Dendritic cell treated with granulocyte-macrophage colony-stimulating factor and Interleukin-4, amounts not matched to agents 40 ng/mL and 50 ng/mL, for 4 days (primary cell): ENCODE results near the gene ACAP2.
A peak's percentile ranks its signal among the peaks of the same experiment; 100 is the strongest.
"Not testable (repeated sequence)": the region's sequence is repeated elsewhere in the genome, so short reads cannot be mapped to it uniquely, and the experiment has no call there.

Experiments
- H3K27ac Mint-ChIP-seq: one replicate; pipeline ENCODE4 v1.8.0; 2022; ENCODE audit warnings: mild to moderate bottlenecking, mixed read lengths
- H3K27me3 Mint-ChIP-seq: one replicate; pipeline ENCODE4 v1.8.0; 2022; ENCODE audit warnings: mild to moderate bottlenecking, mixed read lengths
- H3K36me3 Mint-ChIP-seq: one replicate; pipeline ENCODE4 v1.8.0; 2022; ENCODE audit warnings: low read depth, mixed read lengths
- H3K4me1 Mint-ChIP-seq: one replicate; pipeline ENCODE4 v1.8.0; 2022; ENCODE audit warnings: low read depth, mixed read lengths
- H3K4me3 Mint-ChIP-seq: one replicate; pipeline ENCODE4 v1.8.0; 2022; ENCODE audit warnings: mild to moderate bottlenecking, moderate library complexity, mixed read lengths
- H3K9me3 Mint-ChIP-seq: one replicate; pipeline ENCODE4 v1.8.0; 2022; ENCODE audit warnings: mixed read lengths
- intact Hi-C: fragments of 100-400 bp; cut with micrococcal nuclease; formaldehyde crosslinking; loops from one replicate; pipeline ENCODE4 v1.15.0; 2022

ACAP2 gene

GRCh38 chr3:195442573-195443390 is at the start of gene ACAP2:
Gene ACAP2, minus strand, starts transcription at chr3:195443020. Its CDS starts 173 bp downstream, at chr3:195442847.
- Mint-ChIP-seq H3K4me1 (peaks cover 40% of the 10 kb centered on the region), H3K36me3 (peaks cover 14% of the 10 kb centered on the region), H3K9me3 (no peaks in the 10 kb centered on the region), H3K4me3 (peak within 1 kb of the TSS; percentile 97), H3K27me3 (no peaks in the 10 kb centered on the region), H3K27ac (peak within 1 kb of the TSS; percentile 99)
- intact Hi-C loops = loop anchor here (5.0 kb wide), 2 partner anchors 35 to 80 kb away; no protein-coding TSS in a partner anchor

GRCh38 chr3:195475614-195476013 is 32.8 kb upstream of the ACAP2 start:
- H3K27ac Mint-ChIP-seq = no peak overlapping the region
- no peaks in the 10 kb centered on the region for H3K36me3 Mint-ChIP-seq
- H3K4me3 Mint-ChIP-seq = no peak overlapping the region
- no peaks in the 10 kb centered on the region for H3K4me1 Mint-ChIP-seq
- peaks cover 2% of the 10 kb centered on the region for H3K27me3 Mint-ChIP-seq
- intact Hi-C loops = no loop called here
- H3K9me3 Mint-ChIP-seq = no peaks in the 10 kb centered on the region

- H3K4me3 Mint-ChIP-seq, H3K9me3 Mint-ChIP-seq, H3K4me1 Mint-ChIP-seq, H3K27me3 Mint-ChIP-seq, intact Hi-C loops, H3K27ac Mint-ChIP-seq, H3K36me3 Mint-ChIP-seq: not testable (repeated sequence)
These were observed 32.3 kb upstream of the ACAP2 start for GRCh38 chr3:195475116-195475515.

- Mint-ChIP-seq H3K9me3 (peaks cover 16% of the 10 kb centered on the region), H3K36me3 (no peaks in the 10 kb centered on the region), H3K27me3 (no peaks in the 10 kb centered on the region), H3K4me1 (no peaks in the 10 kb centered on the region), H3K27ac (no peak overlapping the region), H3K4me3 (no peak overlapping the region)
- intact Hi-C loops = no loop called here
These were observed 26.0 kb upstream of the ACAP2 start for GRCh38 chr3:195468841-195469240.

GRCh38 chr3:195468391-195468776 is 25.6 kb upstream of the ACAP2 start:
- intact Hi-C loops = no loop called here
- Mint-ChIP-seq H3K27ac (no peak overlapping the region), H3K4me1 (no peaks in the 10 kb centered on the region), H3K36me3 (no peaks in the 10 kb centered on the region), H3K4me3 (no peak overlapping the region), H3K9me3 (peaks cover 16% of the 10 kb centered on the region), H3K27me3 (no peaks in the 10 kb centered on the region)

GRCh38 chr3:195467641-195468390 is 25.0 kb upstream of the ACAP2 start:
- Mint-ChIP-seq H3K27ac (no peak overlapping the region), H3K27me3 (no peaks in the 10 kb centered on the region), H3K9me3 (peaks cover 16% of the 10 kb centered on the region), H3K4me1 (no peaks in the 10 kb centered on the region), H3K4me3 (no peak overlapping the region), H3K36me3 (no peaks in the 10 kb centered on the region)
- intact Hi-C loops = no loop called here

- H3K9me3 Mint-ChIP-seq = peaks cover 16% of the 10 kb centered on the region
These were observed 23.4 kb upstream of the ACAP2 start for GRCh38 chr3:195466251-195466650.

GRCh38 chr3:195462922-195463321 is 20.1 kb upstream of the ACAP2 start:
- intact Hi-C loops, H3K27ac Mint-ChIP-seq, H3K9me3 Mint-ChIP-seq, H3K36me3 Mint-ChIP-seq, H3K4me3 Mint-ChIP-seq, H3K27me3 Mint-ChIP-seq, H3K4me1 Mint-ChIP-seq: not testable (repeated sequence)

More at GRCh38 chr3:195466251-195466650, 23.4 kb upstream of the ACAP2 start:
- Mint-ChIP-seq H3K4me1 (no peaks in the 10 kb centered on the region), H3K36me3 (no peaks in the 10 kb centered on the region), H3K27me3 (no peaks in the 10 kb centered on the region), H3K27ac (no peak overlapping the region), H3K4me3 (no peak overlapping the region)
- intact Hi-C loops = no loop called here

GRCh38 chr3:195462308-195462610 is 19.4 kb upstream of the ACAP2 start:
- Mint-ChIP-seq H3K9me3 (no peaks in the 10 kb centered on the region), H3K27me3 (no peaks in the 10 kb centered on the region), H3K27ac (no peak overlapping the region), H3K4me3 (no peak overlapping the region), H3K36me3 (no peaks in the 10 kb centered on the region), H3K4me1 (peaks cover 8% of the 10 kb centered on the region)
- intact Hi-C loops = no loop called here

- H3K27ac Mint-ChIP-seq = no peak overlapping the region
- no peaks in the 10 kb centered on the region for H3K9me3 Mint-ChIP-seq
- H3K36me3 Mint-ChIP-seq = no peaks in the 10 kb centered on the region
- intact Hi-C loops = no loop called here
- no peak overlapping the region for H3K4me3 Mint-ChIP-seq
- peaks cover 8% of the 10 kb centered on the region for H3K4me1 Mint-ChIP-seq
- H3K27me3 Mint-ChIP-seq = no peaks in the 10 kb centered on the region
These were observed 18.9 kb upstream of the ACAP2 start for GRCh38 chr3:195461594-195462307.

GRCh38 chr3:195460091-195460713 is 17.4 kb upstream of the ACAP2 start:
- Mint-ChIP-seq H3K27ac (no peak overlapping the region), H3K4me3 (no peak overlapping the region), H3K27me3 (no peaks in the 10 kb centered on the region), H3K4me1 (peaks cover 8% of the 10 kb centered on the region), H3K36me3 (no peaks in the 10 kb centered on the region), H3K9me3 (no peaks in the 10 kb centered on the region)
- intact Hi-C loops = no loop called here

- Mint-ChIP-seq H3K27me3 (no peaks in the 10 kb centered on the region), H3K27ac (peak overlapping the region; percentile 38), H3K4me1 (peaks cover 8% of the 10 kb centered on the region), H3K36me3 (no peaks in the 10 kb centered on the region), H3K9me3 (no peaks in the 10 kb centered on the region), H3K4me3 (no peak overlapping the region)
- intact Hi-C loops = no loop called here
These were observed 15.5 kb upstream of the ACAP2 start for GRCh38 chr3:195458316-195458717.

- H3K9me3 Mint-ChIP-seq = no peaks in the 10 kb centered on the region
- H3K36me3 Mint-ChIP-seq = no peaks in the 10 kb centered on the region
- no peak overlapping the region for H3K4me3 Mint-ChIP-seq
- H3K4me1 Mint-ChIP-seq = peaks cover 25% of the 10 kb centered on the region
- intact Hi-C loops = no loop called here
- H3K27ac Mint-ChIP-seq = no peak overlapping the region
- H3K27me3 Mint-ChIP-seq = no peaks in the 10 kb centered on the region
These were observed 13.0 kb upstream of the ACAP2 start for GRCh38 chr3:195455789-195456188.

- no peaks in the 10 kb centered on the region for H3K36me3 Mint-ChIP-seq
- H3K4me3 Mint-ChIP-seq = no peak overlapping the region
- H3K27me3 Mint-ChIP-seq = no peaks in the 10 kb centered on the region
- H3K4me1 Mint-ChIP-seq = peaks cover 31% of the 10 kb centered on the region
- no peaks in the 10 kb centered on the region for H3K9me3 Mint-ChIP-seq
- H3K27ac Mint-ChIP-seq = no peak overlapping the region
- intact Hi-C loops = no loop called here
These were observed 10.4 kb upstream of the ACAP2 start for GRCh38 chr3:195453236-195453635.
